GM03348 (cell line): Measurements from ENCODE around the gene CCDC185.

ENCODE experiments used
- DNase-seq: peaks from one replicate; pipeline ENCODE4 v3.0.0; 2012; ENCODE audit warnings: low spot score

CCDC185 gene

DNA sequence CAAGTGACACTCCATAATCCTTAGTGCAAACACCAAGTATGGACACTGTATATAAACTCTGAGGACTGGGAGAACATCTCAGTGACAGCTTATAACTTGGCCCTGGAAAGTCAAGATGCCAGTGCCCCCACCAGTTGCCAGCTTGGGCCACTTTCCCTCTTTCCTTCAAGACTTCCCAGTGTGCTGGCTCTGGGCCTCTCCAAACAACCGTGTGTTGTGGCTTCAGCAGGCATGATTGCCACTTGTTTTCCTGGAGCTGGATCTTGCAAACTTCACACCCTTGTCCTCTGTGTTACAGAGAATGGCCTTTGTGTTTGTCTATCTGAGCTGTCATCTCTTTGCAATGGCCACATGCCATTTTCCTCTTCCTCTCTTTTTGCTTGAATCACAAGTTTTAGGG lies 37.0 kb downstream of the CCDC185 start:
- no peak for DNase-seq

DNA sequence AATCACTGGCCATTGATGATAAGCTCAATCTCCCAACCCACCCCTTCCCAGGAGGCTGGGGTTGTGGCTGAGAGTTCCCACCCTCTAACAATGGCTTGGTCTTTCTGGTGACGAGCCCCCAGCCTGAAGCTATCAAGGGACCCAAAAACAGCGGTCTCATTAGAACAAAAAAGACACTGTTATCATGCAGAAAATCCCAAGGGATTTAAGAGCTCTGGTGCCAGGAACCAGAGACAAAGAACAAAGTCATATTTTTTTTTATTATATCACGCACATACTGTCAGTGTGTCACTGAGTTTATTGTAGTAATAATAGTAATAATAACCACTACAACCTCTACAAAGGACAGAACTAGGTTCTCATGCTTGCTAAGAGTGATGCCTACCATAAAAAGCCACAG lies 43.9 kb downstream of the CCDC185 start:
- no peak for DNase-seq

DNA sequence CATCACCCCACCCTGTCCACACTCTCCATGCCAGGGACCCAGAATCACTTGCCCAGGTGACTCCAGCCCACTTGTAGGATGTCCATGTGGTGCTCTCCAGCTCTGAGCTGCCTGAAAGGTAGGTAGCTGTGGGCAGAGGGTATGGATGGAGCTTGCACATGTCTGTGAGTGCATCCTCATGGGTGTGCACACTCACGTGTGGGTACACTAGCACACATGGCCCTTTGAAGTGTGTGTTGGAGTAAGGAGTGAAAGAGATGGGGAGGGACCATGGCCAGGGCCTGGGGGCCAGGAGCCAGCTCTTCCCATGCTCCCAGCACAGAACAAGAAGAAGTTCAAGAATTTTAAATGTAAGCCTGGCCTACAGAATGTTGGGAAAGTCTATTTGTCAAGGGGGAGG lies 50.2 kb downstream of the CCDC185 start:
- DNase-seq, result no peak

DNA sequence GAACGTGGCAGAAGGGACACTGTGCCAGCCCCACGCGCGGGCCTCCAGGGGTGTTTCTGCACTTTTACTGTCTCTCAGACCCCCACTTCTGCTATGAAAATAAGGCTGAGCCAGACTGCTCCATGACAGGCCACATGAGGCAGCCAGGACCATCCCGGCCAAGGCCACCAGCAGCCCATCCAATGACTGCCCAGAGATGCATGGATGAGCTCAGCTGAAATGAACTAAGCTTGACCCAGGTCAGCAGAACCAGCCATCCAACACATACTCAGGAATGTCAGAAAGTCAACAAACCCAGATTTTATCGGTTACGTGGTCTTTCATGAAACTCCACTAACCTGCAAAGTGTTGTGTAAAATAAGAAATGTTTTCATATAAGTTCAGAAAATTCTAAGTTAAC lies 51.2 kb downstream of the CCDC185 start:
- DNase-seq, result no peak
